TTC549 (cell line): Measurements from ENCODE around the gene ROBO4.

ENCODE experiments used
- FAIRE-seq: peaks from 2 replicates; lab custom pipeline; 2012; peaks lifted over from hg19 to GRCh38; lab: Jason Lieb, UNC

ROBO4 gene

DNA sequence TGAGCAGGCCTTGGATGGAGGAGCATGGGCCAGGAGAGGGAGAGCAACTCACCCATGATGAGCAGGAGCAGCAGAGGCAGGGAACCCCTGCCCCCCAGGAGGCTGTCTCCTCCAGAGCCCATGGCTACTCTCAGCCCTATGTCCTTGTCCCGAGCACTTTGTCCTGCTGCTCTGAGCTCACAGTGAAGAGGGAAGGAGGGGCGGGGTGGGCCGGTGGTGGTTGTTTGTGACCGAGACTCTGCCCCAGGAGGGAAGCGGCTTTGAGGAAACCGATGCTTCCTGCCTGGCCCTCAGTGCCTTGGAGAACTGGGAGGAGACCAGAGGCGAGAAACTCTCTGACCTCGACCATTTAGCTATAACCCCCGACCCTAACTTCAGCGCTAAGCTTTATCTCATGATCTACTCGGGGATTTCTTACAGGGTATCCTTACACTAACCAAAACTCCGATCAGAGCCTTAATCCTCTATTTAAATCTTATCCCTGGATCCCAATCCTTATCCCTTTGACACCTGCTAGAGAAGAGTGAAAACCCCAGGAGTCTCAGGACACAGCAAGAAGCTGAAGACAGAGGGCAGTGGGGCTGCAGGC, at the start of gene ROBO4:
Gene ROBO4 (minus strand): TSS at position 192 of the 589 bp plus-strand sequence. CDS start 70 bp downstream, at position 122.
- no peak for FAIRE-seq

DNA sequence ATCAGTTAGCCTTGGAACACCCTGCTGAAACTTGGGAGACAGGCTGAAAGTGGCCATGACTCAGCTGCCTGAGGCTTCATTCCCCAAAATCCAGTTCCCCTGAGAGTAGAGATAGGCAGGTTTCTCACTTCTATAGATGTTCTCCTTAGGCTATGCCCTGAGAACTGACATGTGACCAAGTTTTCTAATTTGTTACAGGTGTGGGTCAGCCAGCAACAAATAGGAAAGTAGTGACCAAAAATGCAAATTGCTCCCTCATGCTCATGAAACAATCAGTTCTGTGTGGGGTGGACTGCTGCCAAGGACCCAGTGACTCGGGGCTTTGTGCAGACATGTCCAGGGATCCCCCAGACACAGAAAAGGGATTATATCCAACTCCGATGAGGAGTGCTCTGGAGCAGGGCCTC, 49.1 kb upstream of the ROBO4 start:
- no peak for FAIRE-seq

DNA sequence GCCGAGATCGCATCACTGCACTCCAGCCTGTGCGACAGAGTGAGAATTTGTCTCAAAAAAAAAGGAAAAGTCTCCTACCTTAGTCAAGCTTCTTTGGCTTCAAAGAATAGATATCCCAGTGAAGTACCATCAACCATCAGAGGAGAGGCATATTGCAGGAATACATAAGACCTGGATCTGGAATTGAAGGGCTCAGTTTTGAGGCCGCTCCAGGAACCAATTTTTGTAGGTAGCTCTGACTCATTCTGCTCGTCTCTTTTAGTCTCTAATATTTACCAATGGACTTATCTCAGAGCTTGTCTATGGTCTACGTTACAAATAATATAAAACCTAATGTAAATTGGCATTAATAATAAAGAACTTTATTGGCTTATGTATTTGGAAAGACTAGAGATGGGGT, 48.2 kb upstream of the ROBO4 start:
- no peak for FAIRE-seq

DNA sequence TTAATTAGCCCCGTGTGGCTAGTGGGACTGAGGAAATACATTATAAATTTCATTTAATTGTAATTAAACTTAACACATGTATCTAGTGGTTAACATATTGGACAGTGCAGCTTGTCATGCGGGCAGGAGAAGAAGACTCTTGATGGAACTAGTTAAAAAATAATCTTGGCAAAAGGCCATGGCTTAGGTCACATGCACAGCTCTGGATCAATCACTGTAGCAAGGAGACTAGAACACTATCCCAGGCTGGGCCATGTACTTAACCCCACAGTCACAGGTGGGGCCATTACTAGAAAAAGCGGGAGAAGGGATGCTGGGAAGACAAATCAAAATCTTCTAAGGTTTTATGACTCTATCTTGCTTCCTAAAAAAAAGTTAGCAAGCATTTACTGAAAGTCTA, 46.9 kb upstream of the ROBO4 start:
- FAIRE-seq, result no peak

DNA sequence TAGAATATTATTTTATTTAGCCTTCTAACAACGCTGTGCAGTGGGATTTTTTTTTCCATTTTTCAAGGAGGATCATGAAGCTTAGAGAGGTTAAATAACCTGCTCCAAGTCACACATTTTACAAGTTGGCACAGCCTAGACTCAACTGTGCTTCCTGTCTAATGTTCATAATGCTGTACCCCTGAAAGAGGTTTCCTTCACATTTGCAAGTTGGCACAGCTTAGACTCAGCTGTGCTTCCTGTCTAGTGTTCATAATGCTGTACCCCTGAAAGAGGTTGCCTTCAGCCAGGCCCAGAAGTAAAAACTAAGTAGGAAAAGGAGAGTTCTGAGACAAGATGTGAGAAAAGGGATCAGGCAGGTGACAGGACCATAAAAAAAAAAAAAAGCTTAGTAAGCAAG, 46.1 kb upstream of the ROBO4 start:
- FAIRE-seq, result no peak

DNA sequence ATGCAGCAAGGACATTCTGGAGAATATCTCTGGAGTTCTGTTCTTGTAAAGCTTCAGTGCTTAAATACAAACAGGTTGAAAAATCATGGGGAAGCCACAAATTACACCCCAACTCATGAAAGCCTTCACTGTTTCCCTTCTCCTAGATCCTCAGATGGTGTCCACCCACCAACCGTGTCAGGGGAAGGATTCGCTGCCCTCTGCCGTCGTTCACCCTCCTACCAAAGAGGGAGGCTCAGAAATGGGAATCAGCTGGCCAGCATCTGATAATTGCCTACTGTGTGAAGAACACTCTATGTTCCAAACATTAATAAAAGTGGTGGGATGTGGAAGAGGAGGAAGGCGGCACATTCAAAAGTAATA, 45.6 kb upstream of the ROBO4 start:
- FAIRE-seq, result no peak

DNA sequence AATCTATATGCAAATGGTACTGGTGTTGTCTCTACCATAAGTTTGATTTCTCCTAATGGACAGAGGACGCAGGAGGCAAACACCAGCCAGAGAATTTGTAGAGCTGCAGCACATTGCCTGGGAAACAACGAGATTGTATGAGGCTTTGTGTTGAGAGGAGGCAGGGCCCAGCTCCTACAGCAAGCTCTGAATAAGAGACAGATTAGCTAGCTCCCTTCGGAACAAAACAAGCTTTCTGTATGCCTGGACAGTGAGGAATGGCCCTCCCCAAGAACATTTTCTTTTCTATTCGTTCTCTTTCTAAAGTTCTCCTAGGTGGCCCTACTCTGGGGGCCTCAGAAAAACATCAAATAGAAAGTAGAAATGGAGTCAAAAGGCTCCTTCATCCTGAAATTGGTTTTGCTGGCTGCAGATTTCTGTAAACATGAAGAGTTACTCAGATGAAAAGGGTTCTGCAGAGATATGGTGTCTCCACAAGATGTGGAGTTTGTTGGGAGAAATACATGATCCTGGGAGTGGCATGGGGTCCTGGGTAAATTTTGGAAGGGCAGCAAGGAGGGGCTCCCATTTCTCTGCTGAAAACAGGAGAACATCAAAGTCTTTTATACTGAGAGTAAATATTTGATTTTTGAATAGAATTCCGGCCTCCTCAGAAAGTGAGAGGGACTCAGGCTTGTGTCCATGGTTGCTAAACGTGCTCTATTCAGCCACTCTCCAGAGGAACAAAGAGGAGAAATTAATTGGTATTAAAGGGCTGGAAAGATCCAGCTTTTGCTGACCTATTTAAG, 45.0 kb upstream of the ROBO4 start:
- no peak for FAIRE-seq

DNA sequence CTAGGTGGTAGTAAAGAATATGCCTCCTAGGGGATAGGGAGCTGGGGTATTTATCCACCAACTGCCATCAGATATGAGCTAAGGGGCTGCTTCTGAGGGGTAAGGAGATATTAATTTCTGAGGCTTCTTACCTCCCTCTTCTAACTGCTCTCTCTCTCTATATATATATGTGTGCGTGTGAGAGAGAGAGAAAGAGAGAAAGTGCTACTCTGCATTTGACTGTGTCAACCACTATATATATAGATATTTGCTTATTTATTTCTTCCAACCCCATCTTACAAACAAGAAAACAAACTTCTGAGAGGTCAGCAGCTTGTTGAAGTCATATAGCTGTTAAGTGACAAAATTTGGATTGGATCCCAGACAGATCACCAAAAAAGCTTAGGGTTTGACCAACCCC, 44.0 kb upstream of the ROBO4 start:
- no peak for FAIRE-seq

DNA sequence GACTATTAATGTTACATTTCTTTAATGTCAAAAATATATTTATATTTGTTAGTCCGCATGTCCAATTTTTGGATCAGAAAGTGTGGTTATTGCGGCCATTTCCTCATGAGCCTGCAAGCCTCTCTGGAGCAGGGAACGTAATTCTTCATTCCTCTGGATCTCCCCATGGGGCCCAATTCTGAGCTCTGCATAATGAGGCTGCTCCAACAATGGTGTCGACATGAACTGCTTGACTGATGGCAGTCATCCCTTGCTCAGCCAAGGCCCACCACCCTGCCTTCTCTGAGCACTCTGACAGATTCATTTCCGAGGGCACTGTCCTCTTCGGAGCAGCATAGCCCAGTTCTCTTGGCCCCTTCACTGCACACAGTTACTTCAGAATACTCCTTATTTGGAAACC, 41.3 kb upstream of the ROBO4 start:
- no peak for FAIRE-seq

DNA sequence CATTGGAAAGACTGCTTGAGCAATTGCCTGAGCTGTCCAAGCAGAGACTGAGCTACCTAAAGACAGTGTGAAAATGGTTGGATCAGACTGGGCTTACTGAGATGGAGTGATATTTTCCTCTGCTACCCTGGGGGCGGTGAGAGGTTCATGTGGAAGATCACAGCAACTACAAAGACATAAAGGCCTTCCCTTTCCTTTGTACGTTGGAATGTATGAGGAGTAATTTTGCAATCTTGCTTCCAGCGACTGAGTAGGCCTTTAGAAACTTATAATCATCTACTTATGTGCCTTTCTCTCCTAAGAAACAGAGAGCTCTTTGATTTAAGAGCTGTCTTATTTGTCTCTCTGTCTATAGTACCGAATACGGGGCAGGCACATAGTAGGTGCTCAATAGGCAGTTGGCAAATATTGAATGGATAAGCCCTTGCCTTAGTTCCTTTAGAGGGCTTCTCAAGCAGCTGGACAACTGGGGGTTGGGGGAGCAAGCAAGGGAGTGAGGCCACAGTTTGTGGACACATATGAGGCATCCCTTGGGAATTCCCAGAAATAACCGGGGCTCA, 40.6 kb upstream of the ROBO4 start:
- FAIRE-seq, result no peak

DNA sequence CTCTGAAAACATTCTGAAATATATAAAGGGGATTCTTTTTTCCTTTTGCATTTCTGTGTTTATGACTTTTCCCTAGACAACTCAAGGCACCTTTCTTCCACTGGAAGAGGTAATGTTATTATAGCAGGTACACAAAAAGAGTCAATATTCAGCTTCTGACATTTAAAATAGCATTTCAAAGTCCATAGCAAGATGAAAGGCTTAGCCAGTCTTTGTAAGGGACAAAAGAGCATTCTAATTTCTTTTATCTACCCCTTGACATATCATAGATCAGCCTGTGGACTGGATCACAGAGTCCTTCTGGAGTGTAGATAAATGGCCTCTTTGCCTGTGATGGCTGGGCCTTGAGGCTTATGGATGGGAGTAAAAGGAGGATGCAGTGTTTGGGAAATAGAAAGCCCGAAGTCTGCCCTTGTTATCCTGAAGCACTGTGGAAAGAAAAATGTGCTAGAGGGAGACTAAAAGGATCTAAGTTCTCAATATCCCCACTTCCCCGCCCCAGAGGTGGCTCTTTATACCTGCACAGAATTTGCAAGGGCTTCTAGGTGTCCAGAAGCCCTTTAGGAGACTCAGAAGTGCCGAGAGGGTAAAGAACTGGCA, 39.8 kb upstream of the ROBO4 start:
- no peak for FAIRE-seq

DNA sequence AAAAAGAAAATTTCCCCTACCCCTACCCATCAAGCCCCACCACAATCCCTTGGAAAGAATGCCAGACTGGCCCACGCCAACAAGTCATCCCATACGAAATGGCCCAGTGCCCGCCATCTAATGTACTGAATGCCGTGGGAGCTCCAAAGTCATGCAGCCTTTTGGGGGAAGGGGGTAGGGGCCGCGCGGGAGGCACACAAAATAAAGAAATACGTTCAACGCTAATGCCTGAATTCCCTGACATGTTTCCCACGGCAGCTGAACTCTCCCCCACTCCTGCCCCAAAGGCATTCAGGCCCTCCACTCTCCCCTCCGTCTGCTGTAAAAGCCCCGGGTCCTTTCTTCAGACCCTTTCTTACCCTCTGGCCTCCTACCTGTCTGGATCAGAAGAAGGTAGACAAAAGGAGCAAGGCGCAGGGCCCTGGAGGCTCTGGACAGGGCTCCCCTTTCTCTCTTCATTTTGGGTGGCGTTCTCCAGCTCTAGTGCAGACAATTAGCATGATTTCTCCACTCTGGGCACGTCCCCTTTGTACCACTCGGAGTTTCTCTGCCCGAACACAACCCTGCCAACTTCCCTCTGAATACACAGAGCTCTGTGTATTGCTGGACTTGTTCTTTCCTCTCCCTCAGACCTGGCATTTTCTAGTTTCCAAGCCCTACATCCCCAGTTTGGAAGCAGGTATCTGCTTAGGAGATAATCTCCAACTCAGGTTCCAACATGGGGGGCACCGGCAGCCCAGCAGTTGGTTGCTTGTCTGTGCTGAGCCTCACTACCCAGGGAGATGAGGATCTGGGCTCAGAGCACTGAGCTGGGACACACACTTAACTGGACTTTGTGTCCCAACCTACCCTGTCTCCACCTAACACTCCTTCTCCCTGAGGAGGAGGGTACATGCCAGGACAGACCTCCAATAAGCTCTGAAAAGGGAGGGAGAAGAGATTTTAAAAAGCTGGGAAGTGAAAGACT, 38.2 kb upstream of the ROBO4 start, which contains the start of gene HEPACAM:
Gene HEPACAM (minus strand): TSS at position 500 of the 967 bp plus-strand sequence. CDS start 41 bp downstream, at position 459.
- no peak for FAIRE-seq

DNA sequence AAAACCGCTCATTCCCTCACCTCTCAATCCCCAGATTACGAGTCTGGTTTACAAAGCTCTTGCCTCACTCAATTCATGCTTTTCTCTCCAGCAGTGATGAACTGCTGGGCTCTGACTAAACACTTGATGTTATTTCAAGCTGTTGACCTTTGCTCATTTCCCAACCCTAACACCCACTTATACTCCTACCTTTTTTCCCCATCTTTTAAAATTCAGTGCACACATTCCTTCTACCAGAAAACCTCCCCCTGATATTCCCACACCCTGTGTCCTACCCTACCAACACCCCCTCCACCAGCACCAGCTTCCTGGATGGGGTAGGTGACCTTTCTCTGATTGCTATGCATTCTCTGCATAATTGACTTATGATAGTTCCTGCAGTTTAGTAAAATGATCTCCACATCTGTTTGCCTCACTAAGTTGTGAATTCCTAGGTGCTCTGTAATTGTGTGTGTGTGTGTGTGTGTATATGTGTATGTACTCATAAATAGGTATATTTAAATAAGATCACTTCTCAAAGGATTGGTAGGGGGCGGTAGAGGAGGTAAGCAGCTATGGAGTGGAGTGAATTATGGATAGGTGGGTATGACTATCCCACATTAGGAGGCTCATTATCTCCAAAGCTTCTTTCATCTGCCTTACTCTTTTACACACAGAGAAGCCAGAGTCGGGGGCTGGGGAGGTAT, 37.3 kb upstream of the ROBO4 start:
- FAIRE-seq, result no peak

DNA sequence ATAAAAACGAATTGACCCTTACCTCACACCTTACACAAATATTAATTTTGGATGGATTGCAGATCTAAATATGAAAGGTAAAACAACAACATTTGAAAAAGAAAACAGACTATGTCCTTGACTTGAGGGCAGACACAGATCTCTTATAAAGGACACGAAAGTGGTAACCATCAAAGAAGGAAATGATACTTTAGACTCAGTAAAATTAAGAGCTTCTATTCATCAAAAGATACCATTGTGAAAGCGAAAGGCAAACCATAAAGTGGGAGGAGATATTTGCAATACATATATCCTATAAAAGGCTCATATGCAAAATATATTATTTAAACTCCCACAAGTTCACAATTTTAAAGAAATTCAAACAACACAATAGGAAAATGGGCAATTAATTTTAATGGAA, 33.1 kb upstream of the ROBO4 start:
- FAIRE-seq, result no peak

DNA sequence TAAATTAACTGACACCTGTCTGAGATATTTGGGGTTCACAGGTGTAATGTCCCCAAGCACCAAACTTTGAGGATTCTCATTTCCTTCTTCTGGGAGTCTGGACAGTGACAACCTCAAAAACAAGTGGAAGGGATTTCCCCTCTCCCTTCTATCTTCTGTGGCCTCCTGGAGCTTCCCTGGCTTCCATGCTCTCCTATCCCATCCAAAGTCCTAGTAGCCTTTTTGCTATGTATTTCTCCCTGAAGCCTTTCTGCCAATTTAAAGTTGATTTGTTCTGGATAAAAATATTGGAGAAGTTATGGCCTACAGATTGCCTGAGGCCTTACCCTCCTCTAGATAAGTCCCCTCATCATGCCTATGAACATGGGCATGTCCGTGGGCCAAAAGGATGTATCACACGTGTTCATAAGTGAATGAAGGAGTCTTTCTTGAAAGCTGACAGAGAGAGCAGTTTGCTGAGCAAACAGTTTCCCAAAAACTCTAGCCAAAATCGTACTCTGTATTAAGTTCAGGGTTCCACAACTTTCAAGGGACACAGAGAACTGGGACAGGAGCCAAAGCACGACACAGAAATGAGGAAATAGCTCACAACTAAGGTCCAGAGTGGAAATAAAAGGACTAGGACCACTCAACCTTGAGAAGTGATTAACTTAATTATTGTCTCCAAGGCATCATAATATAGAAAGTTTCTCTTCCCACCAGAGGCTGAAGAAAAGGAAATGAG, 31.4 kb upstream of the ROBO4 start:
- no peak for FAIRE-seq

DNA sequence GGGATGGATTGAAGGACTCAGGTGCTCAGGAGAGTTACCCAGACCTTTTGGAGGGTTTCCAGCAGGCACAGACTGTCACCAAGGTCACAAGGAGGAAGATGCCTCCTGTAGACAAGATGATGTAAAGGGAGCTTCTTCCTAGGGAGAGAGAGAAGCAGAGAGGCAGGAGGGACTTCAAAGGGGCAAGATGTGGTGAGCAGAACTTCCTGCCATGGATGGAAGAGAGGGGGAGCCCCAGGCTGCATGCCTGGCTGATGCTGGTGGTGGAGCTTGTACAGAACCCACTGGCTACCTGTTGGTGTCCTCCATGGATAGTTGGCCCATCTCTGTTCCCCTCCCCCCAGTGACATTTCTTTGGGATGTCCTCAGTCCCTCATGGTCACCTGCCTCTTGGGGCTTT, 25.6 kb upstream of the ROBO4 start:
- FAIRE-seq, result no peak

DNA sequence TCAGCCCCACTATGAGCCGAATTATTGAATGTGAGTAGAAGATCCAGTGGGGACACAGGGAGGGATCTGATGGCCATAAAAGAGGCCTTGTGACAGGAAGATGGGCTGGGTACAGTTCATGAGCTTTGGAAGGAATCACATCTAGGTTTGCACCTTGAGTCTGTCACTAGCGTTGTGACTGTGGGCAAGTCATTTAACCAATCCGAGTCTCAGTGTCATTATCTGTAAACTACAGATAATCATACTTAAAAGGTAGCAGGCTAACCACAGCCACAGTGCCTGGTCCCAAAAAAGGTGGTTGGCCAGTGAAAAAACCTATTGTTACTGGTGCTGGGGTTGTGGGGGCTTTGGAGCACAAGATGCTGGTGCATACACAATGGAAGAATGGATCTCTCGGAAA, 25.2 kb upstream of the ROBO4 start:
- no peak for FAIRE-seq

DNA sequence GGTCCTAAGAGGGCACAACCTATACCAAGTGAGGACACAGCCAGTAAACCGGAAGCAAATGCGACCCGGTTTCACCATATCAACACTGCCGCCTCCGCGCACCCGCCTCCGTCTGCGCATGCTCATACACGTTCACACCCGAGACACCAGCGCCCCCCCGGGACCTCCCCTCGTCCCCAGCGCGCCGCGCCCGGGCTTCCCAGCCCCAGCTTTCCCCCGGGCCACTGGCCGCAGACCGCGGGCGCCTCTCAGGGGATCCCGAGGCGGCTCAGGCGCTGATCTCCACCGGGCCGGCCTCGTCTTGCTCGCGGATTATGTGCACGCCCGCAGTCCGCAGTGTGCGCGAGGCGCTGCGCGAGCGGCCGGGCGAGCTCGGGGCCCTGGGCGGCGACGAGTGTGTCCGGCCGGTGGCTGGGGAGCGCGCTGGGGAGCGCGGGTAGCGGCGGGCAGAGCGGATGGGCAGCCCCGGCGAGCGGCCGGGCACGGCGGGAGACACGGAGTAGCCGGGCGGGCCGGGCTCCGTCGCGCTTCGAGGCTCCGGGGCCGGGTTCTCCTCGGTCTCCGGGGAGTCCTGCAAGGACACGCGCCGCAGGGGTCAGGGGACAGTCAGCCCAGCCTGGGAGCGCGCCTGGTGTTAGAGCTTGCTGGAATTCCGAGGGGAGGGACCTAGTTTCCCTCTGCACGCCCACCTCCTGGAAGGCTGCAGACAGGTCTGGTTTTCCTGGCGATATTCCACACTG, 23.4 kb upstream of the ROBO4 start:
- FAIRE-seq, result no peak

DNA sequence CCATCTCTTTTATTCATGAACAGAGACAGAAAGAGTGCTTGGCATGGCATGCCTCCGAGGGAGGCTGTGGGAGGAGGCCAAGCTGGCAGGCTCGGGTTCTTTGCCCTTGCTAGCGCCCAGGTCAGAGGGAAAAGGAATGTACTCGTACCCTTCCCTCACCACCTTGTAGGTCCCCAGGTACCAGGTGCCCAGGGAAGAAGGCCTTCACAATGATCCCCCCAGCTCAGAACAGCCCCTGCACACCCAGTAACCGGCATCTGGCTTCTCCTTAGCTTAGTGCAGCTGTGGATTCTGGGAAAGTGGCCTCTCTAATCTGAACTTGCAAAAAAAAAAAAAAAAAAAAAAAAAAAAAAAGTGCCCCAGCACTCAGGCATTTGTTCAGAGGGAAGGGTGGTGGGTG, 22.7 kb upstream of the ROBO4 start:
- FAIRE-seq, result no peak

DNA sequence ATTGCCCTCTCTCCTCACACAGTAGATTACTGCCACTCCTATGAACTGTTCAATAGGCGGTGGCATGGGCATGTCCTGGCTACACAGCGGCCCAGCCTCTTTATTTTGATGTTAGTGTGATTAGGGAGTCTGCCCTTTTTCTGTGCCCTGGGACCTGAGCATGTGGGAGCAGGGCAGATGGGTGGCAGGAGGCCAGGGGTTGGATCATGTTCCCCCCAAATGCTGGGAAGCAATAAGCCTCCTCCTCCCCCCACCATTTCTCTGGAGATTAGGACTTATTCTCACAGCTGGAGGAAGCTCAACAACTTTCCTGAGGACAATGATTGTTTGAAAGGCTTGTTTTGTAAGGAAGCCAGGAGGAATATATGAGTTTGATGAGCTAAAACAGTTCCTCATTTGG, 22.2 kb upstream of the ROBO4 start:
- FAIRE-seq, result no peak
